ENCODE data around the gene TUBB3.

TUBB3 gene

DNA sequence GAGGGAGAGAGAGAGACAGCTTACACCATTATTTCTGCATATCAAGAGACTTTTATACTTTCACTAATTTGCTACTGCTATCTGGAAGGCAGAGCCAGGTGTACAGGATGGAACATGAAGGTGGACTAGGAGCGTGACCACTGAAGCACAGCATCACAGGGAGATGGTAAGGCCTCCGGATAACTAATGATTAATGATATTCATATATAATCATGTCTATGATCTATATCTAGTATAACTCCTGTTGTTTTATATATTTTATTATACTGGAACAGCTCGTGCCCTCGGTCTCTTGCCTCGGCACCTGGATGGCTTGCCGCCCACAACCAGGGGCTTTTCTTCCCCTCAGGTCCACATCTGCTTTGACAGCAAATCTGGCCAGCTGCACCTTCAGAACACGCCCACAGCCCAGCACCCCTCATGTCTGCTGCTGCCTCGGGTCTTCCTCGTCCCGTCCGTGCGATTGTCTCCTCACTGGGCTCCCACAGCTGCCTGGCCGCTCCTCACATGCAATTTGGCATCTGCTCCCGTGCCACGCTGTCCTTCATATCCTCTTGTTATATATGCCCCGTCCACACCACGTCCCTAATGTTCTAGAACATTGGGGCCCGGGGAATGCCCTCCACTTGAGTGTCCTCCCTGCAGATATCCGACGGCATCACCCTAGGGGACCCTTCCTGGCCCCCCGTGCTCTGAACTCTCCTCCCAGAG lies 15.2 kb downstream of the TUBB3 start:
- DNase-seq (ENCODE audit: low read depth), result no peak

DNA sequence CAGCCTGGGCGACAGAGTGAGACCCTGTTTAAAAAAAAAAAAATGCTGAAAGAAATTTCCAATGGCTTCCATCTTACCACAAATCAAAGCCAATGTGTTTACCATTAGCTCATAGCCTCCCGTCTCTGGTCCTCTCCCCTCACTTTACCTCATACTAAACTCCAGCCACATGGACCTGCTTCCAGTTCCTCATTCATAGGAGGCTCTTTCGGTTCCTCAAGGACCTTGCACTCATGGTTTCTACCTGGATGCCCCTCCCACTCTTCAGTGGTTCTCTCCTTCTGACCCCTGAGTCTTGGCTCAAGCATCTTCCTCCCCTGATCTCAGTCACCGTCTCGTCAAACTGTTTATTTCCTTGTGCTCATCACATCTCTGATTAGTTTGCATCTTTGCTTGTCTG lies 21.6 kb downstream of the TUBB3 start:
- DNase-seq (ENCODE audit: low read depth), result no peak

GRCh38 chr16:89945654-89946053 lies 22.5 kb downstream of the TUBB3 start:
- no peak for DNase-seq (ENCODE audit: low read depth)

- DNase-seq (ENCODE audit: low read depth), result no peak
These were observed 23.4 kb downstream of the TUBB3 start for GRCh38 chr16:89946515-89946914.

- DNase-seq (ENCODE audit: low read depth), result no peak
These were observed 26.1 kb downstream of the TUBB3 start for GRCh38 chr16:89949121-89949742.

DNA sequence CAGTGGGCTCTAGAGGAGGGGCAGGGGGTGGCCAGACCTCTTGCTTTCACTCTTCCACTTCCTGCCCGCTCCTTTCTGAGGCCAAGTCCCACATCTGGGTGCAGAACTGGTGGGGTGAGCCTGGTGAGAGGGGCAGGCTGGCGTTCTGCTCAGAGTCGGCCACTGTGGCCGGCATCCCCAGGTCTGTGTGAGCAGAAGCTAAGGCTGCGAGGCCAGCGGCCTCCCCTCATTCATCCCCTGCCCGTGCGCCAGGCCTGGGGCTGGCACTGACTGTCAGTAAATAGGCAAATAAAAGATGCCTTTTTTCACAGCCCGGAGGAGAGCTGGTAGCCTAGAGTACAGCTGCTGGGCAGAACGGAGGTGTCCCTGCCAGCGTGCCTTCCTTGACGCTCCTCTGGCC lies 26.6 kb downstream of the TUBB3 start:
- no peak for DNase-seq (ENCODE audit: low read depth)

GRCh38 chr16:89951509-89951908 lies 28.4 kb downstream of the TUBB3 start:
- DNase-seq (ENCODE audit: low read depth), result no peak

GRCh38 chr16:89952049-89952448 lies 28.9 kb downstream of the TUBB3 start:
- no peak for DNase-seq (ENCODE audit: low read depth)

- DNase-seq (ENCODE audit: low read depth), result no peak
These were observed 29.4 kb downstream of the TUBB3 start for GRCh38 chr16:89952551-89952950.

DNA sequence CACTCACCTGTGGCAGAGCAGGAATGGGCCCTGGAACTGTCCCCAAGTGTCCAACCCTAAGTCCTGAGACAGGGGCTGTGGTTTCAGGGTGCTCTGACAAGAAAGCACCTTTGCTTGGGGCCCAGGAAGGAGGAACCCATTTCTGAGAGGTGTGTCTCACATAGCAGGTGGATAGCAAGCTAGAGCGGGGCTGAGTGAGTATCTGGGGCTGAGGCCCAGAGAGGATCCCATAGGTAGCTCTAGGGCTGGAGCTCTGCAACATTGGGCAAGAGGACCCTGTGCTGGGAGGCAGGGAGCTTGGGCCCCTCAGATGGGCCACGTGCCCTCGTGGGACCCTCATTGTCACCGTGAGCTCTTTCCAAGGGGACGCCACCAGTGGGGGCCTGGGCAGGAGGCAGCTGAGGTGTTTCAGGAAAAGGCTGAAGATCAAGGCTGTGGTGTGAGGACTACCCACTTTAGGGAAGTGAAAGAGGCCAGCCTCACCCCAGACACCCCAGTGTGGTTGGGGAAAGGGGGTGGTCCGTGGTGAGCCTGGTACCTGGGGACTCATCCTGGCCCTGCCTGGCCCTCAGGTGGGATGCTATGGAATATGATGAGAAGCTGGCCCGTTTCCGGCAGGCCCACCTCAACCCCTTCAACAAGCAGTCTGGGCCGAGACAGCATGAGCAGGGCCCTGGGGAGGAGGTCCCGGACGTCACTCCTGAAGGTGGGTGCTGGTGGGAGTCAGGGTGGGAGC lies 30.7 kb downstream of the TUBB3 start:
- no peak for DNase-seq (ENCODE audit: low read depth)

DNA sequence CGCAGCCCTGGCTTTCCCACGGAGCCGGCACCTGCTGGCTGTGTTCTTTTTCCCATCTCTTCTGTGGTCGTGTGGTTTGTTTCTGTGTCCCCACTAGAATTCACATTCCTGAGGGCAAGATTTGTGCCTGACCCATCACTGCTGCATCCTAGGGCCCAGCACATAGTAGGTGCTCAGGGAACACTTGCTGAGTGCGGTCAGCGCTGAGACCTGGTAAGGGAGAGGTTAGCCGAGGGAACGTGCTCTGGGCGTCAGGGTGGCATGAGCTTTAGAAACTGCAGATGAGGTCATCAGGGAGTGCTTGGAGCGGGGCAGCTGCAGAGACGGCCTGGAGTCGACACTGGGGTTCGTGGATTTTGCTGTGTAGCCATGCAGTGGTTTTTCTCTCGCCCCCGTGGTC lies 31.3 kb downstream of the TUBB3 start:
- DNase-seq (ENCODE audit: low read depth), result no peak

- DNase-seq (ENCODE audit: low read depth), result no peak
These were observed 32.0 kb downstream of the TUBB3 start for GRCh38 chr16:89955001-89955685.

GRCh38 chr16:89956505-89957215 lies 33.5 kb downstream of the TUBB3 start:
- no peak for DNase-seq (ENCODE audit: low read depth)

GRCh38 chr16:89957216-89957785 lies 34.2 kb downstream of the TUBB3 start:
- no peak for DNase-seq (ENCODE audit: low read depth)

DNA sequence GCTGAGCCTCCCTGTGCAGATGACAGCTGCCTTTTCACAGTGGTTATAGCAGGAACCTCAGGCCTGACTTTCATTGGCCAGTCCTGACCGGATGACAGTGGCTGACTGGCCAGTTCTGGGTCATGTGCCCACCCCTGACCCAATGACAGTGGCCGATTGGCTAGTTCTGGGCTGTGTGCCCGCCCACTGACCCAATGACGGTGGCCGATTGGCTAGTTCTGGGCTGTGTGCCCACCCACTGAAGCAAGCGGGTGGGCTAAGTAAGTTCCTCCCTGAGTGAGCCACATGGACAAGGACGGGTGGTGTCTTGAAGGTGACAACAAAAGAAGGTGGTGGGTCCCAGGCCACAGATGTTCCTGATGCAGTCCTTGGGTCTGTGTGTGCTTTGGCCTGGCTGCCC lies 34.9 kb downstream of the TUBB3 start:
- no peak for DNase-seq (ENCODE audit: low read depth)

DNA sequence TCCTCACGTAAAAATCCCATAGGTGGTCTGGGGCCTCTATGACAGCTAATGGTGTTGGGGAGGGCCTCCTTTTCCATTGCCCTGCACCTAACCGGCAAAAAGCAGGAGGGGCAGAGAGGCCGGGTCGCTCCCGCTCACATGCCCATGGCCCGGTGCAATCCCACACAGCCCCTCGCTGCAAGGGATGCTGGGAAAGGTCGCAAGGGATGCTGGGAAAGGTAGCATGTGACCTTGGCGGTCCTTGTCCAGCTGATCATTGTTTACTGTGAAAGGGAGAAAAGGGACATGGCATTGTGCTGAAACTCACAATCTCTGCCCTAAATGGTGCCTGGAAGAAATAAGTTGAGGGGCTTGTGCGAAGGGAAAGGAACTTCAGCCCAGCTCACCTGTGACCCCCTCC lies 35.5 kb downstream of the TUBB3 start:
- DNase-seq (ENCODE audit: low read depth), result no peak

GRCh38 chr16:89960966-89961365 lies 37.8 kb downstream of the TUBB3 start:
- no peak for DNase-seq (ENCODE audit: low read depth)

DNA sequence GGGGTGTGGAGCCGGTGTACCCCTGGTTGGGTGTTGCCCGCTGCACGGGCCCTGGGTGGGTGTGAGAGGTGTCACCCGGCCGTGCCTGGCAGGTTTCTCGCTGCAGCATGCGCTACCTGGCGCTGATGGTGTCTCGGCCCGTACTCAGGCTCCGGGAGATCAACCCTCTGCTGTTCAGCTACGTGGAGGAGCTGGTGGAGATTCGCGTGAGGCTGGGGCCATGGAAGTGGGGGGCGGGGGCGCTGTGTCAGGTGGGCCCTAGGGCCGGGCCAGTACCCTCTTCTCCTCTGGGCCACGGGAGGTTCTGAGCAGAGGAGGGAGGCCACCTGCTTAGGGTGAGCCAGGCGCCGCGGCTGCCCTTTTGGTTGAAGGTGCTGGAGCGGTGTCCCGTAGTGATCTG lies 38.8 kb downstream of the TUBB3 start:
- DNase-seq (ENCODE audit: low read depth), result no peak

DNA sequence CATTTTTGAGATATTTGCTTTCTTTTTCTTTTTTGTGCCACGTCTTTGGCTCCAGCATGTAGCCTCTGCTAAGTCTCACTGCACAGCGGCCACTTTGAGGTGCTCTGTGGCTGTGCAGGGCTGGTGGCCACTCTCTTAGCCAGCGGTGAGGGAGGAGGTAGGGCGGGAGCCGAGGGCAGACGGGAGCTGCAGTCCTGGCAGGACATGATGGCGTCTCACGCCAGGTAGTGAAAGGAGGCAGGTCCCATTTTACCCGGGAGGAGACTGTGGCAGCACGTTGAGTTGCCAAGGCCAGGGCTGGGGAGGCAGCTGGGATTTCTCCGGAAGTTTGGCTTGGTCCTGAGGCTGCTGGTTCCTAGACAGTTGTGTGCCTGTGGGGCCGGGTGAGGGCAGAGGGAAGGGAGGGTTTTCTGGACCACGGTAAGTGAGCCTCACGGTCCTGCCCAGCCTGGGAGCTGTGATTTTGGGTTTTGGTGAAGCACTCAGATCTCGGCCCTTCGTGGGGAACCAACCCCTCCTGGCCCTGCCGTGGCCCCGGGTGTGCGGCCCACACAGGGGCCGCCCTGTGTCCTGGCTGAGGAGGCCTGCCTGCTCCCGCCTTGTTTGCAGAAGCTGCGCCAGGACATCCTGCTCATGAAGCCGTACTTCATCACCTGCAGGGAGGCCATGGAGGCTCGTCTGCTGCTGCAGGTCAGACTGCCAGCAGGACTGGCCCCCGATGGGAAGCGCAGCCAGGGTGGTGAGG lies 39.8 kb downstream of the TUBB3 start:
- no peak for DNase-seq (ENCODE audit: low read depth)

DNA sequence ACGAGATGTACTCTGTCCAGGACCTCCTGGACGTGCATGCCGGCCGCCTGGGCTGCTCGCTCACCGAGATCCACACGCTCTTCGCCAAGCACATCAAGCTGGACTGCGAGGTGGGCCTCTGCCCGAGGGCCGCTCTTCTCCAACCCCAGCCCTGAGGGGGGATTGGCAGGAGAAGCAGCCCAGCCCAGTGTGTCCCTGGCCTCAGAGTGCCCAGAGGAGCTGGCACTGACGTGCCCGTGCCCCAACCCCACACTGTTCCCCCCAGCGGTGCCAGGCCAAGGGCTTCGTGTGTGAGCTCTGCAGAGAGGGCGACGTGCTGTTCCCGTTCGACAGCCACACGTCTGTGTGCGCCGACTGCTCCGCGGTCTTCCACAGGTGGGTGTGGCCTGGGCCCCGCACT lies 41.1 kb downstream of the TUBB3 start:
- no peak for DNase-seq (ENCODE audit: low read depth)

Measured in activated T-cell treated with anti-CD3 and anti-CD28 coated beads for 48 hours (primary cell).